Keratinocyte (primary cell): ENCODE data around the gene IKBIP.

Experiments
- CTCF ChIP-seq, 3 experiments: IDR thresholded peaks in 1 of 3; conservative IDR thresholded peaks in 1 of 3; optimal IDR thresholded peaks in 1 of 3; 2 replicates in 2 of 3; 3 replicates in 1 of 3; pipeline versions ENCODE3 to v1.5.1; 2011; ENCODE audit warnings: low read length in 3 of 3, mild to moderate bottlenecking in 3 of 3, moderate library complexity in 2 of 3, control low read depth in 1 of 3, inconsistent platforms in 1 of 3; ENCODE audit not compliant: insufficient read depth in 2 of 3; ENCODE audit errors: extremely low read depth in 1 of 3
- EZH2 ChIP-seq: IDR thresholded peaks from one replicate; pipeline ENCODE4 v1.6.1; 2012; ENCODE audit warnings: inconsistent platforms, mild to moderate bottlenecking, low read length, moderate library complexity

- TF ChIP-seq CTCF (optimal IDR thresholded peaks at IDR 0.05 in 1 of 3, IDR thresholded peaks at IDR 0.05 in 1 of 3, conservative IDR thresholded peaks at IDR 0.05 in 1 of 3; ENCODE audit: extremely low read depth in 1 of 3, insufficient read depth in 2 of 3, low read length in 3 of 3) (no peak), EZH2 (no peak)
Measured at GRCh38 chr12:98581101-98581500, 63.5 kb downstream of the IKBIP start.
